HG03045 (cell line): Measurements from ENCODE around the gene CRY2.

ENCODE experiments used
- ATAC-seq: cut with Tn5 transposase; IDR thresholded peaks from one replicate; pipeline ENCODE4 v1.9.1; 2021; ENCODE audit warnings: mild to moderate bottlenecking, moderate library complexity; ENCODE audit not compliant: unreplicated experiment

Gene CRY2

GRCh38 chr11:45928535-45929215 lies 81.4 kb downstream of the CRY2 start:
- ATAC-seq = no peak

- ATAC-seq = peak; percentile 16
Observed at GRCh38 chr11:45929486-45930030, 82.3 kb downstream of the CRY2 start.

DNA sequence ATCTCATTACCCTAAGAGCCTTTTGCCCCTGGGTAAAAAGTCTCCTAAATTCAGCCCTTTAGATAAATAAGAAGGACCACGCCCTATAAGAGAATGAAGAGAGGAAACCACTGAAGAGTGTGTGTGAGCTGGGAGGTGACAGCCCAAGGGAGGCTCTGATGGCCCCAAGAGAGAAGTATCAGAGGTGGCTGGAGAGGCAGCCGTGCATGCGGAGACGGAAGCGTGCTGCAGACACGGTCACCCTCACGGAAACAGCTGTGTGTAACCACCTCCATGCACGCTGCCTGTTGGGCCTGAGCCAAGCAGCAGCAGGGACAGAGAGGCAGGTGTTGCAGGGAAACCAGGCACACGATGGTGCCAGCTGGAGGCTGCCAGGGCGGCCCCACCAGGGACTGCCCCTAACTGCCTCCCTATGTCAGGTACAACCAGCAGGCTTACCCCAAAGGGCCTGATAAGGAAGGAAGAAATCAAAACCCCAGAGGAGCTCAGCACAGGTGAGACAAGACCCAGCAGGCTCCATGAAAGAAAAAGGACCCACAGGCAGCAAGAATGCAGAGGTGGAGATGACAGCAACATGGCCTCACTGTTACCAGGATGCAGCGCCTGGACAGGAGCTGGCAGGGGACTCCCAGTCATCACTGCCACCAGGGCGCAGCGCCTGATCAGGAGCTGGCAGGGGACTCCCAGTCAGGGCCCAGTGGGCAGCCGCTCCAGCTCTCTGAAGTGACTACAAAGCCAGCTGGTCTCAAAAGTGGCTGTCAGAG lies 82.9 kb downstream of the CRY2 start:
- ATAC-seq = peak; percentile 87

DNA sequence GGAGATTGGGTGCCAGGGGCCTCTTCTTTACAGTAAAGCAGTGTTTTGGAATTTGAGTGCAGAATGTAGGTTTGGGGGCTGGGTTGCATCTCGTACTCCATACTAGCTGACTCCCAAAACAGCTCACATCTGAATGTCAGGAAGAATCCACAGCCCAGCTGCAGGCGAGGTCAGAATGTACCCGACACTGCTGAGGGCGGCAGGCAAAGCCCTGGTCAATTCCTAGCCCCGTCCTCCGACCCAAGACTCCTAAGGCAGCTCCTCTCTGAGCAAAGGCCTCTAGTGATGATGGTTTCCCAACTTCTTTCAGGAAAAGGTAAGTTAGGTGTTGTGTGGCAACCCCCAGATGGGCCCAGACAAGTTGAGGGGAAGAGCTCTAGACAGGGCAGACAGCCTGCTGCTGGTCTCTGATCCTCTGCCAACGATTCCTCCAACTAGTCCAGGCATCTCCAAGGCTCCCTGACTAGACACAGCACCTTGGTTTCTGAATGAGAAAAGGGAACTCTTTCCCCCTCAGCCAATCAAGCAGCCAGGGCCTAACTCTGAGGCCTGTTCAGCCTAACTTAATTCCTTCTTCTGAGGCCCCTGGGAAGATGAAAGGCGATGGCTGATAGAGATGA lies 83.8 kb downstream of the CRY2 start:
- ATAC-seq = no peak

DNA sequence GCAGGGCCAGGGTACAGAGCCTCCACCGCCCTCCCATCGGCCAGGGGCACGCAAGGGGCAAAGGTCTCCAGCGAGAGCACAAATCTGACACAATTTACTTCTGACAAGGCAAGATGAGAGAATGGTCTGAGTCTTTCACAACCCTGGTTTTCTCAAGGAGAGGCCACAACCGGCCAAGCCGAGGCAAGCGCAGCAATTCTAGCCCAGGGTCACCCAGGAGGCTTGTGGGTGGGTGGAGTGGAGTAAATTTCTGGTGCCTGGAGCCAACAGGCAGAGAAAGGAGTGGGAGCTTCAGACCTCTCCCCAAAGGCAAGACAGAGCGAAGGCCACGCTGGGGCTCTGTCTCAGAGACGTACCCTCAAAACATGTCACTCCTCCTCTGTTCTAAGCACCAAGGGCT lies 84.5 kb downstream of the CRY2 start:
- ATAC-seq = no peak

DNA sequence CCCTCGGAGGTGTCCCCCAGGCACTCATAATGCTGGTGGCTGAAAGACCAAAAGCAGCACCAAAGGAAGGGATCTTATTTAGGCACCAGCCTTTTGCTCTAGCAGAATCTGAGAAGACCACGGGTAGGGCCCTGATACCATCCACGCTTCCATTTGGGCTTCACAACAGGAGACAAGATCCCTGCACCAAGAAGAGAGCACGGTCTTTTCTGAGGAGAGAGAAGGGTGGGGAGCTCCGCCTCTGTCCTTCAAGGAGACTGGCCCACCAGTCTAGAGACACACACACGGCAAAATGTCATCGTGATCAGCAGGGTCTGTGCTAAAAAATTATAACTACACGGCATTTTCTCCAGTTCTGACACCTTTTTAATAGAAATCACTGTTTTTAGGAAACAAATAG lies 84.9 kb downstream of the CRY2 start:
- ATAC-seq = no peak
